ENCODE data around the gene FOXO1. TPM values are rescaled to one million over a fixed set of nuclear protein-coding genes. Genes with fewer than 3 reads are reported as not detected.

FOXO1 gene
- total RNA-seq, 4 donors from 2014 or later: 117 to 250 (median 159) TPM

- H3K36me3 ChIP-seq: no peaks in the 10 kb centered on the region
- in situ Hi-C loops (cut with MboI; ENCODE audit: low sequenced_read_pairs in 4 of 4) (no loop called here), intact Hi-C loops (cut with DNase I; ENCODE audit: low total_unique reads) (no loop called here)
- DNase-seq: no peak
- H3K4me1 ChIP-seq: peaks cover 71 to 83% of the 10 kb centered on the region in 2 donors
- no peak overlapping the region for H3K4me3 ChIP-seq
- H3K27ac ChIP-seq: no peak overlapping the region
- no peaks in the 10 kb centered on the region for H3K9me3 ChIP-seq
- TF ChIP-seq CTCF (IDR thresholded peaks at IDR 0.05 in 4 of 5, conservative IDR thresholded peaks at IDR 0.05 in 1 of 5): no peak
- TF ChIP-seq POLR2A (IDR thresholded peaks at IDR 0.05): no peak
- ATAC-seq: no peak
- H3K27me3 ChIP-seq: no peaks in the 10 kb centered on the region
These were observed 83.9 kb downstream of the FOXO1 start for GRCh38 chr13:40582531-40582930.

DNA sequence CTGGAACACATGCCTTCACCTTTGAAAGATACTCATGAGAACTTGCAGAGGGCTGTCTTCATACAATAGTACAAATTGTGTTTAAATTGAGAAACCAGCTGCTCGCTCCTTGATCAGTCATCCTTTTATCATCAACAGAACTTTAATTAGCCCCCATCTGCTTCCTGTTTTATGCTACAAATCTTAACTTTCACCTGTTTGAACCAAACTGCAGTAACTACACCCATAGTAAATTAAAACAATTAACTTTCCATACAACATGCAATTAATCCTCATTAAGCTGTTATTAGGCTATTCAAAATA lies 85.2 kb downstream of the FOXO1 start:
- in situ Hi-C loops (cut with MboI; ENCODE audit: low sequenced_read_pairs in 4 of 4): no loop called here
- H3K4me1 ChIP-seq: peaks cover 68 to 85% of the 10 kb centered on the region in 2 donors

GRCh38 chr13:40580566-40581276 lies 85.7 kb downstream of the FOXO1 start:
- intact Hi-C loops (cut with DNase I; ENCODE audit: low total_unique reads): no loop called here
- H3K4me3 ChIP-seq: no peak overlapping the region
- H3K36me3 ChIP-seq: no peaks in the 10 kb centered on the region
- no peaks in the 10 kb centered on the region for H3K27me3 ChIP-seq
- H3K9me3 ChIP-seq: no peaks in the 10 kb centered on the region
- in situ Hi-C loops (cut with MboI; ENCODE audit: low sequenced_read_pairs in 4 of 4): no loop called here
- peaks cover 67 to 85% of the 10 kb centered on the region in 2 donors for H3K4me1 ChIP-seq
- DNase-seq: no peak
- H3K27ac ChIP-seq: peak overlapping the region; percentile 2 to 41 (median 17)
- no peak for TF ChIP-seq POLR2A (IDR thresholded peaks at IDR 0.05)
- TF ChIP-seq CTCF (IDR thresholded peaks at IDR 0.05 in 4 of 5, conservative IDR thresholded peaks at IDR 0.05 in 1 of 5): no peak
- ATAC-seq: peak; percentile 22 to 39

More for the DNA sequence above, 85.2 kb downstream of the FOXO1 start:
- ATAC-seq (no peak), DNase-seq (no peak)
- intact Hi-C loops (cut with DNase I; ENCODE audit: low total_unique reads): no loop called here
- no peaks in the 10 kb centered on the region for H3K9me3 ChIP-seq
- H3K4me3 ChIP-seq: no peak overlapping the region
- H3K27me3 ChIP-seq: no peaks in the 10 kb centered on the region
- H3K36me3 ChIP-seq: no peaks in the 10 kb centered on the region
- no peak for TF ChIP-seq POLR2A (IDR thresholded peaks at IDR 0.05)
- TF ChIP-seq CTCF (IDR thresholded peaks at IDR 0.05 in 4 of 5, conservative IDR thresholded peaks at IDR 0.05 in 1 of 5): no peak
- H3K27ac ChIP-seq: peak overlapping the region in 3 of 4 donors; percentile 2 to 41 (median 14)

- in situ Hi-C loops (cut with MboI; ENCODE audit: low sequenced_read_pairs in 4 of 4) (no loop called here), intact Hi-C loops (cut with DNase I; ENCODE audit: low total_unique reads) (no loop called here)
- H3K27ac ChIP-seq: no peak overlapping the region
- H3K9me3 ChIP-seq: no peaks in the 10 kb centered on the region
- TF ChIP-seq POLR2A (IDR thresholded peaks at IDR 0.05) (no peak), CTCF (IDR thresholded peaks at IDR 0.05 in 4 of 5, conservative IDR thresholded peaks at IDR 0.05 in 1 of 5) (no peak)
- ATAC-seq (no peak), DNase-seq (no peak)
- no peaks in the 10 kb centered on the region for H3K27me3 ChIP-seq
- H3K4me1 ChIP-seq: peaks cover 73 to 86% of the 10 kb centered on the region in 2 donors
- no peak overlapping the region for H3K4me3 ChIP-seq
- no peaks in the 10 kb centered on the region for H3K36me3 ChIP-seq
These were observed 86.9 kb downstream of the FOXO1 start for GRCh38 chr13:40579535-40579934.

DNA sequence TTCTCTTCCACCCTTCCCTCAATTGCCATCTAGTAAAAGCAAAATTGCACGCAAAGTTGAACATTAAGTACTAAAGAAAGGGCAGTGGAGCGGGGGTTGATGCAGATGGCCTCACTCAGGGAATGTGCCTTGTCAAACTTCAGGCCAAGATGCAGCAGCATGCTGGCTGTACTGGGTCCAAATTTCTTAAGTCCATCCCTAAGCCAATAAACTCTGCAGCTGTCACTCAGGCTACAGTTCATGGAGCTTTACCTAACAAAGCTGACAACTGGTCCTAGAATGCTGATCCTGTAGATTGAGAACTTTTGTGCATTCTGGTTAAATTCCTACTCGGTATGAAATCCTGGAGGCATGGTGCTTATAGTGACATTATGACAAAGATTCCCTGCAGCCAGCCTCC lies 88.4 kb downstream of the FOXO1 start:
- no peak overlapping the region for H3K27ac ChIP-seq
- peak in 1 of 2 donors; percentile 42 for ATAC-seq
- H3K27me3 ChIP-seq: no peaks in the 10 kb centered on the region
- H3K4me1 ChIP-seq: peaks cover 88 to 99% of the 10 kb centered on the region in 2 donors
- intact Hi-C loops (cut with DNase I; ENCODE audit: low total_unique reads): no loop called here
- H3K36me3 ChIP-seq: no peaks in the 10 kb centered on the region
- H3K4me3 ChIP-seq: no peak overlapping the region
- TF ChIP-seq CTCF (IDR thresholded peaks at IDR 0.05 in 4 of 5, conservative IDR thresholded peaks at IDR 0.05 in 1 of 5) (no peak), POLR2A (IDR thresholded peaks at IDR 0.05) (no peak)
- in situ Hi-C loops (cut with MboI; ENCODE audit: low sequenced_read_pairs in 4 of 4): no loop called here
- H3K9me3 ChIP-seq: no peaks in the 10 kb centered on the region
- no peak for DNase-seq

All from gastrocnemius medialis (tissue), 4 donors.